ENCODE data around the gene MBD3L1. TPM values are rescaled to one million over a fixed set of nuclear protein-coding genes. Genes with fewer than 3 reads are reported as not detected.
A peak's percentile ranks its signal among the peaks of the same experiment; 100 is the strongest.

The MBD3L1 gene
- total RNA-seq (not detected), polyA plus RNA-seq (not detected)
- long read RNA-seq, donor 1: 0 reads
- long read RNA-seq, donor 2: 0 reads
- long read RNA-seq, donor 3: 0 reads
- long read RNA-seq, donor 4: 0 reads
- long read RNA-seq, donor 5: 0 reads
- long read RNA-seq, donor 6: 0 reads
- long read RNA-seq, donor 7: 0 reads
- long read RNA-seq, donor 8: 0 reads
- long read RNA-seq, donor 9: 0 reads
- long read RNA-seq, donor 10: 0 reads

GRCh38 chr19:8832132-8833021 is at the start of gene MBD3L1, which contains the start of gene ZNF558:
MBD3L1 (plus strand) TSS chr19:8832377; CDS start chr19:8842679, 10,302 bp downstream.
ZNF558 (minus strand) TSS chr19:8832304; CDS start chr19:8822659, 9,645 bp downstream.
- WGBS: under 1% methylated on average over 78 of the region's 78 CpGs
- Histone ChIP-seq H3K9me3 (ENCODE audit: control insufficient read depth in 2 of 2, insufficient read depth in 1 of 2, low read length in 1 of 2) (no peaks in the 10 kb centered on the region), H3K36me3 (ENCODE audit: control insufficient read depth in 2 of 2, insufficient read depth in 2 of 2, low read length in 1 of 2) (peaks cover 0 to 3% of the 10 kb centered on the region in 2 donors), H3K27me3 (ENCODE audit: control insufficient read depth in 2 of 2, insufficient read depth in 1 of 2, low read length in 1 of 2) (no peaks in the 10 kb centered on the region), H3K4me3 (ENCODE audit: low read length in 2 of 2) (peak within 1 kb of the TSS; percentile 71 to 96), H3K27ac (ENCODE audit: low read depth in 1 of 2, low read length in 1 of 2) (peak within 1 kb of the TSS; percentile 93 to 99), H3K4me1 (ENCODE audit: control insufficient read depth in 2 of 2, insufficient read depth in 2 of 2, low read length in 2 of 2) (peaks cover 8% of the 10 kb centered on the region in 2 donors)
- DNase-seq (ENCODE audit: low read depth in 6 of 9, low spot score in 9 of 9): peak; percentile 86 to 98 (median 92)

GRCh38 chr19:8794823-8795222 is 37.4 kb upstream of the MBD3L1 start:
- no peak for DNase-seq (ENCODE audit: low read depth in 6 of 9, low spot score in 9 of 9)
- Histone ChIP-seq H3K4me1 (ENCODE audit: control insufficient read depth in 2 of 2, insufficient read depth in 2 of 2, low read length in 2 of 2) (no peaks in the 10 kb centered on the region), H3K27ac (ENCODE audit: low read depth in 1 of 2, low read length in 1 of 2) (no peak overlapping the region), H3K27me3 (ENCODE audit: control insufficient read depth in 2 of 2, insufficient read depth in 1 of 2, low read length in 1 of 2) (no peaks in the 10 kb centered on the region), H3K4me3 (ENCODE audit: low read length in 2 of 2) (no peak overlapping the region), H3K36me3 (ENCODE audit: control insufficient read depth in 2 of 2, insufficient read depth in 2 of 2, low read length in 1 of 2) (no peaks in the 10 kb centered on the region), H3K9me3 (ENCODE audit: control insufficient read depth in 2 of 2, insufficient read depth in 1 of 2, low read length in 1 of 2) (peaks cover 2 to 13% of the 10 kb centered on the region in 2 donors)
- WGBS: 60% methylated on average over 1 of the region's 1 CpG

GRCh38 chr19:8806661-8807060 is 25.5 kb upstream of the MBD3L1 start:
- DNase-seq (ENCODE audit: low read depth in 6 of 9, low spot score in 9 of 9): no peak
- Histone ChIP-seq H3K36me3 (ENCODE audit: control insufficient read depth in 2 of 2, insufficient read depth in 2 of 2, low read length in 1 of 2) (peaks cover 11 to 16% of the 10 kb centered on the region in 2 donors), H3K27me3 (ENCODE audit: control insufficient read depth in 2 of 2, insufficient read depth in 1 of 2, low read length in 1 of 2) (no peaks in the 10 kb centered on the region), H3K27ac (ENCODE audit: low read depth in 1 of 2, low read length in 1 of 2) (no peak overlapping the region), H3K4me3 (ENCODE audit: low read length in 2 of 2) (no peak overlapping the region), H3K9me3 (ENCODE audit: control insufficient read depth in 2 of 2, insufficient read depth in 1 of 2, low read length in 1 of 2) (peaks cover 18 to 29% of the 10 kb centered on the region in 2 donors), H3K4me1 (ENCODE audit: control insufficient read depth in 2 of 2, insufficient read depth in 2 of 2, low read length in 2 of 2) (no peaks in the 10 kb centered on the region)
- WGBS: 91% methylated on average over 1 of the region's 1 CpG

- no peak overlapping the region for H3K27ac ChIP-seq (ENCODE audit: low read depth in 1 of 2, low read length in 1 of 2)
- no peaks in the 10 kb centered on the region for H3K27me3 ChIP-seq (ENCODE audit: control insufficient read depth in 2 of 2, insufficient read depth in 1 of 2, low read length in 1 of 2)
- H3K9me3 ChIP-seq (ENCODE audit: control insufficient read depth in 2 of 2, insufficient read depth in 1 of 2, low read length in 1 of 2): peaks cover 31 to 34% of the 10 kb centered on the region in 2 donors
- DNase-seq (ENCODE audit: low read depth in 6 of 9, low spot score in 9 of 9): peak in 1 of 9 donors; percentile 13
- H3K4me1 ChIP-seq (ENCODE audit: control insufficient read depth in 2 of 2, insufficient read depth in 2 of 2, low read length in 2 of 2): no peaks in the 10 kb centered on the region
- H3K36me3 ChIP-seq (ENCODE audit: control insufficient read depth in 2 of 2, insufficient read depth in 2 of 2, low read length in 1 of 2): peaks cover 37 to 42% of the 10 kb centered on the region in 2 donors
- 97% methylated on average over 10 of the region's 10 CpGs for WGBS
- H3K4me3 ChIP-seq (ENCODE audit: low read length in 2 of 2): no peak overlapping the region
Observed at GRCh38 chr19:8811315-8812172, 20.6 kb upstream of the MBD3L1 start.

- 98% methylated on average over 3 of the region's 3 CpGs for WGBS
- Histone ChIP-seq H3K9me3 (ENCODE audit: control insufficient read depth in 2 of 2, insufficient read depth in 1 of 2, low read length in 1 of 2) (peaks cover 20 to 23% of the 10 kb centered on the region in 2 donors), H3K27ac (ENCODE audit: low read depth in 1 of 2, low read length in 1 of 2) (no peak overlapping the region), H3K27me3 (ENCODE audit: control insufficient read depth in 2 of 2, insufficient read depth in 1 of 2, low read length in 1 of 2) (no peaks in the 10 kb centered on the region), H3K36me3 (ENCODE audit: control insufficient read depth in 2 of 2, insufficient read depth in 2 of 2, low read length in 1 of 2) (peaks cover 36 to 37% of the 10 kb centered on the region in 2 donors), H3K4me1 (ENCODE audit: control insufficient read depth in 2 of 2, insufficient read depth in 2 of 2, low read length in 2 of 2) (no peaks in the 10 kb centered on the region), H3K4me3 (ENCODE audit: low read length in 2 of 2) (no peak overlapping the region)
- no peak for DNase-seq (ENCODE audit: low read depth in 6 of 9, low spot score in 9 of 9)
Observed at GRCh38 chr19:8814176-8814575, 18.0 kb upstream of the MBD3L1 start.

- peaks cover 13 to 19% of the 10 kb centered on the region in 2 donors for H3K9me3 ChIP-seq (ENCODE audit: control insufficient read depth in 2 of 2, insufficient read depth in 1 of 2, low read length in 1 of 2)
- H3K27ac ChIP-seq (ENCODE audit: low read depth in 1 of 2, low read length in 1 of 2): no peak overlapping the region
- H3K27me3 ChIP-seq (ENCODE audit: control insufficient read depth in 2 of 2, insufficient read depth in 1 of 2, low read length in 1 of 2): no peaks in the 10 kb centered on the region
- WGBS: 100% methylated on average over 2 of the region's 2 CpGs
- H3K4me3 ChIP-seq (ENCODE audit: low read length in 2 of 2): no peak overlapping the region
- peaks cover 42 to 44% of the 10 kb centered on the region in 2 donors for H3K36me3 ChIP-seq (ENCODE audit: control insufficient read depth in 2 of 2, insufficient read depth in 2 of 2, low read length in 1 of 2)
- H3K4me1 ChIP-seq (ENCODE audit: control insufficient read depth in 2 of 2, insufficient read depth in 2 of 2, low read length in 2 of 2): no peaks in the 10 kb centered on the region
- no peak for DNase-seq (ENCODE audit: low read depth in 6 of 9, low spot score in 9 of 9)
Observed at GRCh38 chr19:8815780-8816179, 16.4 kb upstream of the MBD3L1 start.

GRCh38 chr19:8820234-8820633 is 11.9 kb upstream of the MBD3L1 start:
- 99% methylated on average over 3 of the region's 3 CpGs for WGBS
- H3K4me3 ChIP-seq (ENCODE audit: low read length in 2 of 2): no peak overlapping the region
- peaks cover 32 to 56% of the 10 kb centered on the region in 2 donors for H3K36me3 ChIP-seq (ENCODE audit: control insufficient read depth in 2 of 2, insufficient read depth in 2 of 2, low read length in 1 of 2)
- H3K9me3 ChIP-seq (ENCODE audit: control insufficient read depth in 2 of 2, insufficient read depth in 1 of 2, low read length in 1 of 2): peaks cover 0 to 3% of the 10 kb centered on the region in 2 donors
- no peak overlapping the region for H3K27ac ChIP-seq (ENCODE audit: low read depth in 1 of 2, low read length in 1 of 2)
- H3K4me1 ChIP-seq (ENCODE audit: control insufficient read depth in 2 of 2, insufficient read depth in 2 of 2, low read length in 2 of 2): no peaks in the 10 kb centered on the region
- no peak for DNase-seq (ENCODE audit: low read depth in 6 of 9, low spot score in 9 of 9)
- no peaks in the 10 kb centered on the region for H3K27me3 ChIP-seq (ENCODE audit: control insufficient read depth in 2 of 2, insufficient read depth in 1 of 2, low read length in 1 of 2)

GRCh38 chr19:8821748-8822241 is 10.4 kb upstream of the MBD3L1 start:
- H3K36me3 ChIP-seq (ENCODE audit: control insufficient read depth in 2 of 2, insufficient read depth in 2 of 2, low read length in 1 of 2): peaks cover 29 to 51% of the 10 kb centered on the region in 2 donors
- WGBS: 98% methylated on average over 5 of the region's 5 CpGs

More at GRCh38 chr19:8821748-8822241, 10.4 kb upstream of the MBD3L1 start:
- Histone ChIP-seq H3K27ac (ENCODE audit: low read depth in 1 of 2, low read length in 1 of 2) (no peak overlapping the region), H3K27me3 (ENCODE audit: control insufficient read depth in 2 of 2, insufficient read depth in 1 of 2, low read length in 1 of 2) (no peaks in the 10 kb centered on the region), H3K4me3 (ENCODE audit: low read length in 2 of 2) (no peak overlapping the region), H3K4me1 (ENCODE audit: control insufficient read depth in 2 of 2, insufficient read depth in 2 of 2, low read length in 2 of 2) (no peaks in the 10 kb centered on the region), H3K9me3 (ENCODE audit: control insufficient read depth in 2 of 2, insufficient read depth in 1 of 2, low read length in 1 of 2) (no peaks in the 10 kb centered on the region)
- no peak for DNase-seq (ENCODE audit: low read depth in 6 of 9, low spot score in 9 of 9)
